ENCODE results near the gene INTS11.

The INTS11 gene

DNA sequence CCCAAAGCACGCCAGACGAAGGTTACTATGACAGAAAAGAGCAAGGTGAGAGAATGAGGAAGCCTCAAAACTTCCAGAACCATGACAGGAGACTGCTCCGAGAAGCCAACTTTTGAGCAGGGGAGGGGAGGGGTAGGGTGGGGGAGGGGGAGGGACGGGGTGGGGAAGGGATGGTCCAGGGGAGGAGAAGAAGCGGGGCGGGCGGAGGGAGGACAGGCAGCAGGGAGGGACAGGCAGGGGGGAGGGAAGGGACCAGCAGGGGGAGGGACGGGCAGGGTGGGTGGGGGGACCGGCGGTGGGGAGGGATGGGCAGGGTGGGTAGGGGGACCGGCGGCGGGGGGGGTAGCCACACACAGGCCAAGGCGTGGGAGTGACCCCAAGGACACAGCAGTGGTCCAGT lies 2.0 kb downstream of the INTS11 start:
- H3K4me3 ChIP-seq (ENCODE audit: low read depth in 1 of 2, low read length in 2 of 2): peak overlapping the region in 1 of 2 experiments; percentile 59; a peak in 1 of 4 replicates
- DNase-seq (no peak), ATAC-seq (ENCODE audit: insufficient read depth, low read depth) (no peak)
- H2AFZ ChIP-seq (ENCODE audit: low read depth, low read length): no peak overlapping the region
- peaks cover 51% of the 10 kb centered on the region for H3K4me1 ChIP-seq (ENCODE audit: insufficient read depth, low read length)
- H3K36me3 ChIP-seq (ENCODE audit: insufficient read depth, low read length): peaks cover 59% of the 10 kb centered on the region
- no peaks in the 10 kb centered on the region for H3K9me3 ChIP-seq (ENCODE audit: insufficient read depth, low read length, severe bottlenecking)
- H3K9ac ChIP-seq (ENCODE audit: low read depth, low read length): no peak overlapping the region; the same call in 1 of the 2 replicates
- H3K4me2 ChIP-seq (ENCODE audit: insufficient read depth, low read length): peak overlapping the region; percentile 84
- H4K20me1 ChIP-seq (ENCODE audit: insufficient read depth, low read length): peaks cover 78% of the 10 kb centered on the region
- peaks cover 86% of the 10 kb centered on the region for H3K79me2 ChIP-seq (ENCODE audit: insufficient read depth, low read length)
- H3K27me3 ChIP-seq (ENCODE audit: insufficient read depth, low read length, poor library complexity): no peaks in the 10 kb centered on the region
- no peak overlapping the region for H3K27ac ChIP-seq (ENCODE audit: low read length)
- no peak for TF ChIP-seq EZH2 (IDR thresholded peaks at IDR 0.05; ENCODE audit: borderline replicate concordance, low read depth, low read length, severe bottlenecking)
- TF ChIP-seq, protein P1, sequence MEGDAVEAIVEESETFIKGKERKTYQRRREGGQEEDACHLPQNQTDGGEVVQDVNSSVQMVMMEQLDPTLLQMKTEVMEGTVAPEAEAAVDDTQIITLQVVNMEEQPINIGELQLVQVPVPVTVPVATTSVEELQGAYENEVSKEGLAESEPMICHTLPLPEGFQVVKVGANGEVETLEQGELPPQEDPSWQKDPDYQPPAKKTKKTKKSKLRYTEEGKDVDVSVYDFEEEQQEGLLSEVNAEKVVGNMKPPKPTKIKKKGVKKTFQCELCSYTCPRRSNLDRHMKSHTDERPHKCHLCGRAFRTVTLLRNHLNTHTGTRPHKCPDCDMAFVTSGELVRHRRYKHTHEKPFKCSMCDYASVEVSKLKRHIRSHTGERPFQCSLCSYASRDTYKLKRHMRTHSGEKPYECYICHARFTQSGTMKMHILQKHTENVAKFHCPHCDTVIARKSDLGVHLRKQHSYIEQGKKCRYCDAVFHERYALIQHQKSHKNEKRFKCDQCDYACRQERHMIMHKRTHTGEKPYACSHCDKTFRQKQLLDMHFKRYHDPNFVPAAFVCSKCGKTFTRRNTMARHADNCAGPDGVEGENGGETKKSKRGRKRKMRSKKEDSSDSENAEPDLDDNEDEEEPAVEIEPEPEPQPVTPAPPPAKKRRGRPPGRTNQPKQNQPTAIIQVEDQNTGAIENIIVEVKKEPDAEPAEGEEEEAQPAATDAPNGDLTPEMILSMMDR (IDR thresholded peaks at IDR 0.05; ENCODE audit: borderline replicate concordance, extremely low read depth, low read length, poor library complexity, severe bottlenecking): no peak

DNA sequence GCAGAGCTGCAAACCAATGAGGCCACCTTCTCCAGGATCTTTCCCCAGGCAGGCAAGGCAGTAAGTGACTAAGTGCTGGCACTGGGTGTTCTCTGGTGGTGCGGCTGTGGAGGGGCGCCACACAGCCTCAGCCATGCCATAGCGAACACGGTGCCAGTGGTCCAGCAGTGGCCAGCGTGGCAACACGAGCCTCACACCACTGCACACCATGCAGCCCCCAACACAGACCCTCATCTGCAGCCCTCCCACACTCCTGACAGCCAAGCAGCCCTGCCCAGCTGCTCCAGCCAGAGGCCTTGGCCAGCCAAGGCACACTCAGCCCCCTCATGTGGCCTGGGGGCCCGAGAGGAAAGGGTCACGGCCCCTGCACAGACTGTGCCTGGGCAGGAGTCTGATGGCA lies 3.0 kb downstream of the INTS11 start:
- ATAC-seq (ENCODE audit: insufficient read depth, low read depth) (no peak), DNase-seq (no peak)
- H3K9ac ChIP-seq (ENCODE audit: low read depth, low read length): peak overlapping the region; percentile 21; the same call in 1 of the 2 replicates
- H3K79me2 ChIP-seq (ENCODE audit: insufficient read depth, low read length): peaks cover 85% of the 10 kb centered on the region
- H4K20me1 ChIP-seq (ENCODE audit: insufficient read depth, low read length): peaks cover 75% of the 10 kb centered on the region
- peaks cover 50% of the 10 kb centered on the region for H3K4me1 ChIP-seq (ENCODE audit: insufficient read depth, low read length)
- no peak for TF ChIP-seq EZH2 (IDR thresholded peaks at IDR 0.05; ENCODE audit: borderline replicate concordance, low read depth, low read length, severe bottlenecking)
- TF ChIP-seq, protein P1 (IDR thresholded peaks at IDR 0.05; ENCODE audit: borderline replicate concordance, extremely low read depth, low read length, poor library complexity, severe bottlenecking): no peak
- no peak overlapping the region for H3K27ac ChIP-seq (ENCODE audit: low read length)
- H3K4me3 ChIP-seq (ENCODE audit: low read depth in 1 of 2, low read length in 2 of 2): no peak overlapping the region
- H3K4me2 ChIP-seq (ENCODE audit: insufficient read depth, low read length): peak overlapping the region; percentile 50
- H3K27me3 ChIP-seq (ENCODE audit: insufficient read depth, low read length, poor library complexity): no peaks in the 10 kb centered on the region
- H3K36me3 ChIP-seq (ENCODE audit: insufficient read depth, low read length): peaks cover 55% of the 10 kb centered on the region
- no peaks in the 10 kb centered on the region for H3K9me3 ChIP-seq (ENCODE audit: insufficient read depth, low read length, severe bottlenecking)
- H2AFZ ChIP-seq (ENCODE audit: low read depth, low read length): no peak overlapping the region

DNA sequence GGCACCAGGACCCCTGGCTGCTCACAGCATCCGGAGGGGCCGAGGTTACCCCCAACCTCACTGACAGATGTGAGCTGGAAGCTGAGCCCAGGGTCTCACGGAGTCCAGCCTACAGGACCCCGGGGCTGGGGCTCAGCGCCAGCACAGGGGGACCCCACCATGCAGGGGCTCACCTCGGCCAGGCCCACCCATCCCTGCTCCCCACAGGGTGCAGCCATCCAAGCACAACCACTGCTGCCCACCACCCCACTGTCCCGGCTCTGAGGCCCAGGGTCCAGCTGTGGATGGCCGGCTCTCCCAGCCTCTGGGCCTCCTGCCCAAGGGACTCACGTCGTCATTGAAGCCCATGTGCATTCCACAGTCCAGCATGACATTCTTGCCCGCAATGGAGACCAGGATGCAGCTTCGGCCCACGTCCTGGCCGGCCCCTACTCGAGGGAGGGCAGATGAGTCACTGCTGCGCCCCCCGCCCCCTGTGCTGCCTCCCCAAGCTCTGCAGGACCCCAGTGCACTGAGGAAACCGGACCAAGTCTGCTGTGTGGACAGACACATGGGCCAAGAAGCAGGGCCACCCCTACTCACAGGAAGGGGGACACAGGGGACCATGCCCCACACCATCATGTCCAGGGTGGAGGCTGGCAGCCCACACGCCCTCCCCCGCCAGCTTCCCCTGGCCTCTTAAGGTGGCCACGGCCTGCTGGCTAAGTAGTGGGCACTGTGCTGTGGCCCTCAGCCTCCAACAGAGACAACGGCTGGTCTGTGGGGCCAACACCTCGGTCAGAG lies 3.6 kb downstream of the INTS11 start:
- Histone ChIP-seq H4K20me1 (ENCODE audit: insufficient read depth, low read length) (peaks cover 69% of the 10 kb centered on the region), H3K27me3 (ENCODE audit: insufficient read depth, low read length, poor library complexity) (no peaks in the 10 kb centered on the region), H3K4me3 (ENCODE audit: low read depth in 1 of 2, low read length in 2 of 2) (no peak overlapping the region), H3K4me2 (ENCODE audit: insufficient read depth, low read length) (peak overlapping the region; percentile 50; the same call in 1 of the 2 replicates), H3K36me3 (ENCODE audit: insufficient read depth, low read length) (peaks cover 58% of the 10 kb centered on the region), H3K27ac (ENCODE audit: low read length) (no peak overlapping the region), H2AFZ (ENCODE audit: low read depth, low read length) (no peak overlapping the region), H3K79me2 (ENCODE audit: insufficient read depth, low read length) (peaks cover 81% of the 10 kb centered on the region), H3K9me3 (ENCODE audit: insufficient read depth, low read length, severe bottlenecking) (no peaks in the 10 kb centered on the region), H3K9ac (ENCODE audit: low read depth, low read length) (no peak overlapping the region), H3K4me1 (ENCODE audit: insufficient read depth, low read length) (peaks cover 44% of the 10 kb centered on the region)
- no peak for DNase-seq
- TF ChIP-seq, protein P1 (IDR thresholded peaks at IDR 0.05; ENCODE audit: borderline replicate concordance, extremely low read depth, low read length, poor library complexity, severe bottlenecking): no peak
- TF ChIP-seq EZH2 (IDR thresholded peaks at IDR 0.05; ENCODE audit: borderline replicate concordance, low read depth, low read length, severe bottlenecking): no peak
- no peak for ATAC-seq (ENCODE audit: insufficient read depth, low read depth)
